ENCODE results near the gene SNED1.

- TF ChIP-seq EZH2 (IDR thresholded peaks at IDR 0.05; ENCODE audit: low read depth) (no peak), CTCF (conservative IDR thresholded peaks at IDR 0.05) (no peak)
These were observed 36.5 kb upstream of the SNED1 start for GRCh38 chr2:240961910-240962299.

Data from PC-9 (cell line).